GM12891 (cell line): Measurements from ENCODE around the gene TAF9.

Experiments
- PAX5 ChIP-seq: IDR thresholded peaks from 2 replicates; pipeline ENCODE4 v1.6.1; 2011; ENCODE audit warnings: low read length, moderate library complexity, mild to moderate bottlenecking; ENCODE audit not compliant: insufficient read depth, severe bottlenecking
- POLR2A ChIP-seq: IDR thresholded peaks from 2 replicates; pipeline ENCODE4 v1.6.1; 2011; ENCODE audit warnings: low read depth, low read length, control low read depth
- POLR2AphosphoS5 ChIP-seq: IDR thresholded peaks from 2 replicates; pipeline ENCODE4 v1.6.1; 2011; ENCODE audit warnings: low read depth, low read length, control low read depth
- TAF1 ChIP-seq: IDR thresholded peaks from 2 replicates; pipeline ENCODE4 v1.6.1; 2011; ENCODE audit warnings: low read depth, low read length, control low read depth

DNA sequence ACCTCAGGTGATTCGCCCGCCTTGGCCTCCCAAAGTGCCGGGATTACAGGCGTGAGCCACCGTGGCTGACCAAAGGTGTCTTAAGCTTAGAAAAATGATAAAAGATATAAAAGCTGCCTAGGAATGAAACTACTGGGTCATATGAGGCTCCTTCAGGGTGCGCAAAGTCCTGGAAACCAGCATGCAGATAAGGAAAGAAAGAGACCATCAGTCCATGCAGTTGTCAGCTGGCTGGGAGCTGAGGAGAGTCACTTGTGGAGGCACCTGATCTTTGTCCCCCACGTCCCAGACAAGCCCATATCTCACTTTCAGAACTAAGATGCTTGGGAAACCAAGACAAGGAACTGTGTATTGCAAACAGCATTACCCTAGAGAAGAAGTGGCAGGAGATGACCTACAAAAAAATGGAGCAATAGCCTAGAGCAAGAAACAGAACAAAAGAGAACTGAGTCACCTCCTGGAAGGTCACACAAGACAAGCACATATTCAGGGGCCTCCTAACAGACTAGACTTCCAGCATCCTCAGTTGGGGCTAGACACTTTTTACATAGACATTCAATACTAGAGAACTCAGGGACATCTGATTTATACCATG, 33.9 kb downstream of the TAF9 start:
- no peak for TF ChIP-seq TAF1
- TF ChIP-seq POLR2A = no peak
- TF ChIP-seq POLR2AphosphoS5 = no peak
- TF ChIP-seq PAX5 = no peak
